GM19467 (cell line): ENCODE measurements around the gene CDCP1.
A peak's percentile ranks its signal among the peaks of the same experiment; 100 is the strongest.

Source experiments
- ATAC-seq: cut with Tn5 transposase; IDR thresholded peaks from one replicate; pipeline ENCODE4 v1.9.1; 2021; ENCODE audit warnings: mild to moderate bottlenecking, moderate library complexity; ENCODE audit not compliant: unreplicated experiment

Gene CDCP1

GRCh38 chr3:45116350-45116749 lies 29.8 kb downstream of the CDCP1 start:
- ATAC-seq, result no peak

- no peak for ATAC-seq
These were observed 32.5 kb downstream of the CDCP1 start for GRCh38 chr3:45113625-45114050.

- ATAC-seq, result no peak
These were observed 33.2 kb downstream of the CDCP1 start for GRCh38 chr3:45112939-45113338.

GRCh38 chr3:45110509-45110833 lies 35.7 kb downstream of the CDCP1 start:
- peak; percentile 19 for ATAC-seq

- peak; percentile 60 for ATAC-seq
These were observed 36.2 kb downstream of the CDCP1 start for GRCh38 chr3:45109771-45110508.

GRCh38 chr3:45106874-45107273 lies 39.3 kb downstream of the CDCP1 start:
- ATAC-seq, result no peak

GRCh38 chr3:45105855-45106671 lies 40.1 kb downstream of the CDCP1 start:
- no peak for ATAC-seq

GRCh38 chr3:45104715-45105711 lies 41.2 kb downstream of the CDCP1 start:
- no peak for ATAC-seq

- no peak for ATAC-seq
These were observed 42.1 kb downstream of the CDCP1 start for GRCh38 chr3:45103753-45104714.

- no peak for ATAC-seq
These were observed 42.8 kb downstream of the CDCP1 start for GRCh38 chr3:45103334-45103733.

GRCh38 chr3:45100981-45101407 lies 45.2 kb downstream of the CDCP1 start:
- no peak for ATAC-seq

GRCh38 chr3:45098310-45098709 lies 47.9 kb downstream of the CDCP1 start:
- no peak for ATAC-seq

GRCh38 chr3:45097296-45097883 lies 48.8 kb downstream of the CDCP1 start:
- ATAC-seq, result no peak

GRCh38 chr3:45095916-45096526 lies 50.2 kb downstream of the CDCP1 start:
- ATAC-seq, result no peak

GRCh38 chr3:45093176-45093575 lies 53.0 kb downstream of the CDCP1 start:
- ATAC-seq, result no peak

GRCh38 chr3:45092132-45093031 lies 53.8 kb downstream of the CDCP1 start:
- no peak for ATAC-seq

GRCh38 chr3:45090855-45091254 lies 55.3 kb downstream of the CDCP1 start:
- ATAC-seq, result no peak
